Hepatic stellate cell (primary cell): ENCODE results near the gene POU2F3.
"Not testable (repeated sequence)": the region's sequence is repeated elsewhere in the genome, so short reads cannot be mapped to it uniquely, and the experiment has no call there.

Experiments
- DNase-seq: peaks from one replicate; pipeline ENCODE4 v3.0.0; 2011; ENCODE audit warnings: low spot score

Gene POU2F3

DNA sequence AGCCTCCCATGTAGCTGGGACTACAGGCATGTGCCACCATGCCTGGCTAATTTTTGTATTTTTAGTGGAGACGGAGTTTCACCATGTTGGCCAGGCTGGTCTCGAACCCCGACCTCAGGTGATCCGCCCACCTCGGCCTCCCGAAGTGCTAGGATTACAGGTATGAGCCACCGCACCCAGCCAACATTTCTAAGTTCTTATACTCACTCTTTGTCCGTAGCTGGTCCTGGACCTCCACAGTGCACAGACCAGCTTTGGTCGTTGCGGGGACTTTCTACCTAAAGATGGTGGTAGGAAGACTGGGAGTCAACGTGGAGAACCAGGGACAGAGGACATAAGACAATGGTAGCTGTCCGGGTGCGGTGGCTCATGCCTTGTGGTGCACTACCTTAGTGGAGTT is 13.4 kb downstream of the POU2F3 start:
- DNase-seq: not testable (repeated sequence)

DNA sequence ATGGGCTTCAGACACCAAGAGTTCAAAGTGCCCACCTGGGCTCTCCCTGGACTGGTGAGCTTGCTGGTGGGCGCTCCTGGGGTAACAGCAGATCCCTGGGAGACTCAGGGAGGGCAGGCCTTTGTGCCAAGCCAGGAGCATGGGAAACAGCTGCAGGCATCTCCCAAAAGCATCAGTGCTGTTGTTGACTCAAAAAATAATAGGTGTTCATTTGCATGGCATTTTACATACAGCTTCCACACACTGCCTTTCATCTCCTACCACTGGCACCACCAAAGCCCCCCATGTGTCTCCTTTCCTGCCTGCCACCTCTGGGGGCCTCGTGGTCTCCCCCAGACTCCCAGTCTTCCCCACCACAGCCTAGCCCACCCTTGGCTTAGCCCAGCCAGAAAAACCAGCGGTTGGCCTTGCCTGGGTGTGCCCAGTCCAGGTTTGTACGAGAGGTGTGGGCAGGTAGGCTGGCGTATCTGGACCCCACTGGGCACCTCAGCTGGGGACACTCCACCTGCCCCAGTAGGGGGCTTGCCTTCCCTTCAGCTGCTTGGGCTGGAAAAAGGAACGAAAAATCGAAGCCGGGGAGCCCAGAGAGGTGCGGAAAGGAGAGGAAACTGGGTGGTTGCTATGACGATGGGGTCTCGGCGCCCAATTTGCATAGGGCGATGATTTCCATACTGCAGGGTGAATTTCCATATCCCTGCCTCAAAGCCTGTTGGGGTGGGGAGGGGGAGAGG is 15.0 kb downstream of the POU2F3 start:
- no peak for DNase-seq

DNA sequence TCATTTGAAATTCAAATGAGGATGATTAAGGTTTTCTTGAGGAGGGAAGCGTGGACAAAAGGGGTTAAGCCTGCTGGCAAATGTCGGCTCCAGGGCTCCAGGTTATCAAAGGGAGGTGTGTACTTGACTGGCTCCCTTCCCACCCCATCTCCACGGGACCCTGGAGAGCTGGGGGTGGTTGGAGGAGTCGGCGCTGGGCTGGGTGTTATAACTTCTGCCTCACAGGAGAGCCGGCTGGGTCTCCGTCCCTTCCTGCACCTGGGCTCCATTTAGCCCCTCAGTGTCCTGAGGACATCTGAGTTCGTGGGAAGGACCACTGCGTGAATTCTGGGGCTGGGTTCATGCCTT is 15.6 kb downstream of the POU2F3 start:
- no peak for DNase-seq

DNA sequence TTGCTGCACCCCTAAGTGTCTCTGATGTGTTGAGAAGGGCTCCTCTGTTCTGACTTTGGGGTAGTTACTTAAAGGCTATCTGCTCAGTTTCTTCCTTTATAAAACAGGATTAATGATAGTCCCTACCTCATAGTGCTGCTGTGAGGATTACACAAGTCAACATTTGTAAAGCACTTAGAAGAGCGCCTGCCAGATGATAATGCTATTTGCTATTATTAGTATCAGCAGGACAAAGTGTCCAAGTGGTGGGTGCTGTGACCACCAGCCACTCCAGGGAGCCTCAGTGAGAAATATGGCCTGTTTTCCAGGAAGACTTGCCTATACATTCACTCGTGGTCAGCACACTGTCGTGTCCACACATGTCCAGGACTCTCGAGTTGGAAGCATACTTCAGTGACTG is 16.2 kb downstream of the POU2F3 start:
- no peak for DNase-seq

DNA sequence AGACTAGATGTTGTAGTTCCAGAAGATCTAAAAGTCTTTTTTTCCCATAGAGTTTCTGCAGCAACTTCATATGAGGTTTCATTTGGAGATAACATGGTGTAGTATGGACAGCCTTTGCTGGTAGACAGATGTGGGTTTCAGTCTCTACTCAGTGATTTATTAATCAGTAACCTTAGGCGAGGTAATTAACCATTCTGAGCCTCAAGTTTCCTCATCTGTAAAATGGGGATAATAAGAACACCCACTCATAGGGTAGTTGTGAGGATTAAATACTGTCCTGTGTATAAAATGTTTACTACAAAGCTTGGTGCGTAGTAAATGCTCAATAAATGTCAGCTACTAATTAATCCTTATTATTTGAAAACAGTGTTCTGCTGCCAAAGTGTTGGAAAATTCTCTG is 16.8 kb downstream of the POU2F3 start:
- no peak for DNase-seq

DNA sequence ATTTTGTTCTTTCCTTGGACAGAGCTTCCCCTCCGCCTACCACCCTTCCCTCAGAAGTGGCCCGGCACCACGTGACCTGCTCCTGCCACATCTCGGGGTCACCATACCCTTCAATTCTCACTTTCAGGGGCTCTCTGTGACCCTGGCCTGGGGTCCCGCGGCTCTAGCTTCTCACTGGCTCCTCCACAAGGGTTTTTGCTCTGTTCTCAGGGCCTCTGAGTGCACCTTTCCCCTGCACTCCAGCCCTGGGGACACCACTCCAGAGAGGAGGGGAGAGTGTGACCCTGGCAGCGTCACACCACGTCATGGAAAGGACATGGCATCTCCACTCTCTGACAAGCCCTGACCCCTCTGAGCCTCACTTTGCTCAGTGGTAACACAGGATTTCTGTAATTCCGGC is 17.4 kb downstream of the POU2F3 start:
- DNase-seq: no peak

DNA sequence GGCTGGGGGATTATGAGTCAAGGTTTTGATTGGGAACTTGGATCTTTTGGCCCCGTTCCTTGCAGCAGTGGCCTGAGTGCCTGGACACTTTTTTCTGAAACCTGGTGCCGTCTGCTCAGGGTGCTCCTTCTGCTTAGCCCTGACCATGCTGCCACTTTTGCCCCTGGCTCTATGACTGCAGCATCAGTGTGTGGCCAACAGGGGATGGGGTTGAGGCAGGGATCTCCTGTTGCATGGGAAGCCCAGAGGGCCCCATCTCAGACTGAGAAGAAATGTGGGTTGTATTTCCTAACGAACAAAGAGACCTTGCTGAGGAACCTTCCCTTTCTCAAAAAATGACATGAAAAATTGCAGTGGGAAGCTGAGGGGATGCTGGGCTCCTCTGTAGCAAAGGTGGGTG is 18.7 kb downstream of the POU2F3 start:
- DNase-seq: no peak

DNA sequence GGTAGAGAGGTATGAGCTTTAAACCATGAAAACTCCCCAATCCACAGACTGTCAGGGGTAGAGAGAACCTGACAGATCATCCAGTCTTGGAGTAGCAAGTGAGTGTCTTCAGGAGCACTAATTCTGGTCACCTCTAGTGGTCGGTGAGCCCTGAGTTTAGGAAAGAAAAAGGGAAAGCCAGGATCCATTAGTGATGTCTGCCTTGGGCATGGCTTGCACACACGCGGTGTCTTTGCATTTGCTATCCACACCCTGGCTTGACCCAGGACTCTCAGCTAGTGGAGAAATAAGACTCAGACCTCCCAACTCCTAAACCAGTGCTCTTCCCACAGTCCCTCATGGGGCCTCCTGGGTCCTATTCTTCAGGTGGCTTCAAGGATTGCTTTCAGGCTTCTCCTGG is 19.3 kb downstream of the POU2F3 start:
- no peak for DNase-seq

DNA sequence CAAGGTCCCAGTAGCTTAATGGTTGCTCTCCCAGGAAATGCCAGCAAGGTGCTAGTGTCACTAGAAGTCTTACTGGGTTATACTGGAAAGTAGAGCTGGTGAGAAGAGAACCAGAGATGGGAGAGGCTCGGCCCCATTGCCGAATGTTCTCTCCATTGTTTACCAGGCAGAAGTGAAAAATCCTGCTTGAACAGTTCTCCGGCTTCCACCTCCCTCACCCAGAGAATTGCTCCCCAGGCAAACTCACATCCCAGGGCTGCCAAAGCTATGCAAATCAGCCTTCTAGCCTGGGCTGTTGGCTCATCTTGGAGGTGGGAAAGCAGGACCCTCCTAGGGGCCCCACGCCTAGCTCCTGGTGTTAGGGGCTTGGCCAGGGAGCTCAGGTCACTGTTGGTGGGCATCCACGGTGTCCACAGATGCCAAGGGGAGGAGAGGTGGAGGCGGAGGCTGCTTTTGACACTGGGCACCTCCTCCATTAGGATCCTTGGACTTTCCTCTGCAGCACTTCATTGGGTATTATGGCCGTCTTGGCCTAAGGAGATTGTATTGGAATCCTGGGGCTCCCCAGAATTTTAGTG is 20.1 kb downstream of the POU2F3 start:
- DNase-seq: no peak

DNA sequence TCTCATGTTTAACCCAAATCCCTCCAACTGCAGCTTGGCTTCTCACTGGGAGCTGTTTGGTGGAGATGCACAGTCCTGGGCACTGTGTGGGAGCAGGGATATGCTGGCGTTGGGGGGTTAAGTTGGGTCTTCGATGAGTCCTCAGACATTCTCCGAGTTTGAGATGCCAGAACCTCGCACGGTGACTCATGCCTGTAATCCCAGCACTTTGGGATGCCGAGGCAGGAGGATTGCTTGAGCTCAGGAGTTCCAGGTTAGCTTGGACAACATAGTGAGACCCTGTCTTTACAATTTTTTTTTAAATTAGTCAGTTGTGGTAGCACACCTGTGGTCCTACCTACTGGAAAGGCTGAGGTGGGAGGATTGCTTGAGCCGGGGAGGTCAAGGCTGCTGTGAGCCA is 20.7 kb downstream of the POU2F3 start:
- DNase-seq: no peak

DNA sequence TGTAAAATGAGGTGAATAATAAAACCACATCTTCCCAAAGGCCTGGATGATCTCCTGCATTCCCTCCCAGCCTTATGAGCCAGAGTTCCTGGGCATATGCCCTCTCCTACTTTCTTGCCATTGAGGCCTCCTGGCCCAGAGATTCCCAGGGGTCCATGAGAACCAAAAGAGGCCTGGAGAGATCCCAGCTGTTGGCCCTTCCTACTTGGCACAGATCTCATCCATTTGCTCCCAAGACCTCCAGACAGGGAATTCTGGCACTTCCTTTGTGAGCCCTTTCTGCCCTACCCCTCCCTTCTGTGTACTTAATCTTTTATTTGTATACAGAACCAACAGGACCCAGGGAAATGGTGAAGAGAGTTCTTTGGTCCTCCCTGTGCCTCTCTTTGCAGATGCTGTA is 21.4 kb downstream of the POU2F3 start:
- no peak for DNase-seq

DNA sequence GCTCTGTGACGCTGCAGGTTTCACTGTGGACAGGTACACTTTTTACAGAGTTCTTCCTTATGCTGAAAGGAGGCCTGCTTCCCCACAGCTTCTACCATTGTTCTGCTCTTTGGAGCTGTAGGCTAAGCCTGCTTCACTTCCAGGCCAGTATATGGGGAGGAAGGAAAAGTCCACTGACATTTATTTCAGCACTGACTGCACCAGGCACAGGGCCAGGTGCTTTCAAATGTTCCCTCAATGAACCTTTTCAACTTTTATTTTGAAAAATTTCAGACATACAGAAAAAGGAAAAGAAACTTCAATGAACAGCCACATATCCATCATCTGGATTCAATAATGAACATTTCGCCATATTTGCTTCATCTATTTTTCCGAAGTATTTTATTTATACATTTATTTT is 22.0 kb downstream of the POU2F3 start:
- no peak for DNase-seq

DNA sequence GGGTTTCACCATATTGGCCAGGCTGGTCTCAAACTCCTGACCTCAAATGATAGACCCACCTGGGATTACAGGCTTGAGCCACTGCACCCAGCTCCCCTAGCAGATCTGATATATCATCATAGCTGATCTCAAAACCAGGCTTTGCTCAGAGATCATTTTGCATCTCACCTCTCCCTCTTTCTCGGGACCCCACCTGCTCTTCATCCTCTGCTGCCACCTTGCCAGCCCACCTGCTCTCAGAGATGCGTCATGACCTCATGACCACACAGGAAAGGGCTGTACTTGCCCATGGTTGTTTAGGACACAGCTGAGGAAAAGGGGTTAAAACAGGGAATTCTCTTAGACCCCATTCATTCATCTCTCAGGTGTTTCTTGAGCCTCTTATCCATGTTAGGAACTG is 27.4 kb downstream of the POU2F3 start:
- no peak for DNase-seq

DNA sequence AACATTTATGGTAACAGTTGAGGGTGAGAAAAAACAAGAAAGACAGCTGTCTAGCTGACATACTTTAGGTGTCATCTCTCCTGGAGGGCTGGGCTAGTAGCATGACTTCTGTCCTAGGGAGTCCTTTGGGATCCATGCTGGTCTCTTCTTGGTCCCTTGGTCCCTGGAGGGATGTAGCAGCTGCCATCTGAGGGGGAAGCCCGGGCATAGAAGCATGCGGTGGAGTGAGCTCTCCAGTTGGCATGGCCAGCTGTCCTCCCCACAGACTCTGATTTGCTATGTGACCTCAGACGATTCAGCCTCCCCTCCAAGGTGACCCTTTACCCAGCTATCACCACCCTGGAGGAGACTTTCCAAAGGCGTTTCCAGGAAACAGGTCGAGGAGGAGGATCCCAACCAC is 28.7 kb downstream of the POU2F3 start:
- DNase-seq: no peak

DNA sequence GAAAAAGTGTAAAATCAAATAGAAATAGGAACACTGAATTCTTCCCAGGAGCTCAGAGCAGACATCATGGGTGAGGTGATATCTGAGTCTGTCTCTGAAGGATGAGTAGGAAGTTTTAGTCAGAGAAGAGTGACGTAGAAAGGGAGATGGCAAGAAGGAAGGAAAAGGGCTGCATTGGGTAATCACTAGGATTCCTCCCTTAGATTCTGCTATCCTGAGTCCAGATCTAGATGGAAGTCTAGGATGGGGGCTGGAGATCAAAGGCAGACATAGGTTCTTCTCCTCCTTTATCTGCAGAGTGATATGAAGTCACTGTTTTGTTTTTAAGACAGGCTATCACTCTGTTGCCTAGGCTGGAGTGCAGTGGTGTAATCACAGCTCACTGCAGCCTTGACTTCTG is 30.4 kb downstream of the POU2F3 start:
- DNase-seq: no peak

DNA sequence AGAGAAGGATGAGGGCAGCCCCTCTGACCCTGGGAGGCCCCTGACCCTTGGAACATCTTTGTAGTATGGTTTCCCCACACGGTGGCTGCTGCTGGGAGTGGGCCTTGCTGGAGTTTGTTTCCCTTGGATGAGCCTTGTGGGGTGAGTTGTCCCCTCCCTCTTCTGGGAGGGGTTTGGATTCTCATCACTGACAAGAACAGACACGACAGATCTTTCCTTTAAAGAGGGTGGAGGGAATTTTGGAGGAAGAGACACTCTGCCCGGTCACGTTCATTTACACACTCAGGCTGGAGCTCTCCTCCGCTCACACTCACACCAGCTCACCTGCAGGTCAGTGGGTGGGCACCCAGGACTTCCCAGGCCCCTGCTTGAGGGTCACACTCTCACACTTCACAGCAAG is 31.7 kb downstream of the POU2F3 start:
- DNase-seq: no peak

DNA sequence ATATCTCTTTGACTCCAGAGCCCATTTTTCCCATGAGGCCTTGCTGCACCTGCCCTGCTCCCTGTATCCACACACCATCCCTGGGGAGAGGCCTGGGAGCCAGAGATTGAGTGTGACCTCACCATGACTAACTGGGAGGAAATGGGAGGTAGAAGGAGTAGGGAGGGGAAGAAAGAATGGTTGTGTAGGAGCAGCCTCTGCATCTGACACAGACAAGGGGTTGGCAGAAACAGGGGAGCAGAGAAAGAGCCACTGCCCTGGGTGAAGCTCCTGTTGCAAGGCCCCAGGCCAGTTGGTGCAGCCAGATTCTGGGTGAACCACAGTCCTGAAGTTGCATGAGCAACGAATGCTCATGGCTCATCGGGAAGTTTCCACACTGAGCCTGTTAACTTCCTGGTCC is 32.4 kb downstream of the POU2F3 start:
- DNase-seq: peak; percentile 78

DNA sequence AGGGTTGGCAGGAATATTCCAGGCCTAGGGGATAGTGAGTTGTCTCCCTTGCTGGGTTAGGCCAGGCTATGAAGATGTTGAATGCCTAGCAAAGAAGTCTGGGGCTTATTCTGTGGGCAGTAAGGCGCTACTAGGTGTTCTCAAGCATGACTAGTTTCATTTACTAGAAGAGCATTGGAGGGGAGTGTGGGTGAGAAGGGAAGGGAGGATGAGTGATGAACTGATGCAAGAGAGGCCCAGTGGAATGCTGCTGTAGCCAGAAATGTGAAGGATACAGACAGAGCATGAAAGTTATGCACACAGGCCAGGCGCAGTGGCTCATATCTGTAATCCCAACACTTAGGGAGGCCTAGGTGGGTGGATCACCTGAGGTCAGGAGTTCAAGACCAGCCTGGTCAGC is 33.5 kb downstream of the POU2F3 start:
- DNase-seq: no peak

DNA sequence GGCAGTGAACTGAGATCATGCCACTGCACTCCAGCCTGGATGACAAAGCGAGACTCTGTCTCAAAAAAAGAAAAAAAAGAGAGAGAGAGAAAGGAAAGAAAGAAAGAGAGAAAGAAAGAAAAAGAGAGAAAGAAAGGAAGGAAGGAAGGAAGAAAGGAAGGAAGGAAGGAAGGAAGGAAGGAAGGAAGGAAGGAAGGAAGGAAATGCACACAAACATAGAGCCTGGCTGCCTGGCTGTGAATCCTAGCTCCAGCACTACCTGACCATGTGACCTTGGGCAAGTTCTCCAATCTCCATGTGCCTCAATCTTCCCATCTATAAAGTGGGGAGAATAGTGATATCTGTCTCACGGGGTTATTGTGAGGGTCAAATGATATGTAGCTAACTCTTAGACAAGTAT is 34.0 kb downstream of the POU2F3 start:
- DNase-seq: not testable (repeated sequence)

DNA sequence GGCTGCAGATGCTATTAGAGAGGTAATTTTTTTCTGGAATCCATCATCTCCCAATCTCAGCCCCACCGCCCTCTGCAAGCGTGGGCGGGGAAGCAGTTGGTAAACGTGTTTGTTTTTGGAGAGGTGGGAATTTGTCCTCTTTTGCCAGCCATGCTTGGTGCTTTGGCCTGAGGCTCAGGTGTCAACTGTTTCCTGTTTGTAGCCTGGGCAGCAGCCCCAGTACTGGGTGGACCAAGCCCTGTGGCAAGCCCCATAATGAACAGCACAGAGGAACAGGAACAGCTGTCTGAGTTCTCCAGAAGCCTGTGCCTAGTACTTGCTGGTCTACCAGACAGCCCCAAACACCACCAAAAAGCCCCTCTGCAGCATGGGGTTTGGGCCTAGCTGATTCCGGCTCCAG is 39.6 kb downstream of the POU2F3 start:
- DNase-seq: no peak

DNA sequence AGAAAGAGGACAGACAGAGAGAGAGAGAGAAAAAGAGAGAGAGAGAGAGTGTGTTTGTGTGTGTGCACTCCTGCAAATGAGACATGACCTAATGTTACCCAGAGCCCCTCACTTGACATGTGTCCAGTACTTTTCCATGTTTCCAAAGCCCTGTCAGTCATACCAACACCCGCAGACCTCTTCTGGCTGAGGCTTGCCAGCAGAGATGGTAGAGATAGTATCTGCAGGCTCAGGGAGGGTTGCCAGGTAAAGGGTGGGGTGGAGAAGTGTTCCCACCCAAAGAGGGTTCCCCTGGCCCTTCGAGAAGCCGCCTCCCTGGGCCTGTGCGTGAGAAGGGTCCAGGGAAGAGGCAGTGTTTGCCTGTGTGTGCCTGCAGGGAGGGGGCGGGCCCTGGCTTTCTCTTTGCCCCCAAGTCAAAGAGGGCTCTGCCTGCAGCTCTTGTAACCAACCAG is 40.7 kb downstream of the POU2F3 start:
- DNase-seq: no peak

DNA sequence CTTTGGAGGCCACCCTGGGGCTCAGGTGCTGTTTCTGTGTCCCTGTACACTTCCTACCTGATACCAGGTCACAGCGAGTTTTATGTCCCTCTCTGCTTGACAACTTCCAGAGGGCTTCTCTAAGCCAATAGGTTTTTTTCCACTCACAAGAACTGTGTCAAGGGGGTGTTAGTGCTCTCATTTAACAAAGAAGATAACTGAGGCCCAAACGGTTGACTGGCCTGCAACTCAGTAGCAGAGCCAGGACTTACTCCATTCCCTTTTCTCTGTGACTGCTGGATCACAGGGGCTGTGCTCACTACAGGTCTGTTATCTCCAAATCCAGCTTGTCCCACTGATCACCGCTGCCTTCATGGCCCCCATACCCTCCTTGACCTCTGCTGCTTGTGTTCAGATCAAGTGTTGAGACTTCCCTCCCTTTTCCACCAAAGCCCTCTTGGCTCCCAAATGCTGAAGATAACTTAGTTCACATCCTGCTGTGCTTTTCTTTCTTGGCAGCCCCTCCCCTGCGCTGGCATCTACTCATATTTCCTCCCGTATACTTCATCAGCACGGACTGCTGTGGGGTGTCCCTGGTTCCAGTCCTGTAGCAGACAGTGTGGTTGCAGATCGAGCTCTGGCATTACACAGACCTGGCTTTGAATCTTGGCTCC is 41.3 kb downstream of the POU2F3 start:
- DNase-seq: no peak

DNA sequence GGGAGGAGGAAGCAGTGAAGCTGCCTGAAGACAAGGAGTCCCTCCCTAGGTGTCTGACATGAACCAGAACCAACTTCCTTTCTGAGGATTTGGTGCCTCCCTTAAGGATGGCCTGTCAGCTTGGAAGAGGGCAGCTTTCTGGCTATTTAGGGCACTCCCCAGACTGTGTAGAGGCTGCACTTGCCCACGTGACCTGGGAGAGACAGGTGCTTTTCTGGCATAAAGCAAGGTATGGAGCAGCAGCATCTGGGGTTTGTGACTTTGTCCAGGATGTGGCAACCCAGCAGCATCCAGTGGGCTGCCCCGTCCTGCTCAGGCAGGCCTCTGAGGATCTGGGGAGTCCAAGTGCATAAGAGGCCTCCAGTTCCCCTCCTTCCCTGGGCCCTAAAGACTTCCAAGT is 43.2 kb downstream of the POU2F3 start:
- no peak for DNase-seq

DNA sequence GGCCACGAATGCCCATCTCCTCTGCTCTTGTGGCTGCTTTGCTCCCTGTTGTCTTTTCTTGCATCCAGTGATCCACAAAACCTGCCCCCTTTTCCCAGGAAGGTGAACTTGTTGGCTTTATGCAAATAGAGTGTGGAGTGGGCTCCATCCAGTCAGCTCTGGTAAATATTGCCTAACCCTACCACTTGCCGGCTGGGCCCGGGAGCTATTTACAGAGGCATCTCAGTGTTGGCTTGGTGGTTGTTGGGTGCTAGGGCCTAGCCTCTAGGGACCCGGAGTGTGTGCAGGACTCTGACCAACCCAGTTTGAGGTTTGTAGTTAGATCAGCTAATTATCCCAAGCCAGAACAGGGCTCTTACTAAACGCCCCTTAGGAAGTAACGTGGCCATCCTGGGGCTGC is 44.3 kb downstream of the POU2F3 start:
- no peak for DNase-seq
